HG02642 (cell line): ENCODE data around the gene MAPK11.

Experiments used
- ATAC-seq: cut with Tn5 transposase; IDR thresholded peaks from one replicate; pipeline ENCODE4 v1.9.1; 2021; ENCODE audit warnings: mild to moderate bottlenecking; ENCODE audit not compliant: unreplicated experiment, poor library complexity

Gene MAPK11

DNA sequence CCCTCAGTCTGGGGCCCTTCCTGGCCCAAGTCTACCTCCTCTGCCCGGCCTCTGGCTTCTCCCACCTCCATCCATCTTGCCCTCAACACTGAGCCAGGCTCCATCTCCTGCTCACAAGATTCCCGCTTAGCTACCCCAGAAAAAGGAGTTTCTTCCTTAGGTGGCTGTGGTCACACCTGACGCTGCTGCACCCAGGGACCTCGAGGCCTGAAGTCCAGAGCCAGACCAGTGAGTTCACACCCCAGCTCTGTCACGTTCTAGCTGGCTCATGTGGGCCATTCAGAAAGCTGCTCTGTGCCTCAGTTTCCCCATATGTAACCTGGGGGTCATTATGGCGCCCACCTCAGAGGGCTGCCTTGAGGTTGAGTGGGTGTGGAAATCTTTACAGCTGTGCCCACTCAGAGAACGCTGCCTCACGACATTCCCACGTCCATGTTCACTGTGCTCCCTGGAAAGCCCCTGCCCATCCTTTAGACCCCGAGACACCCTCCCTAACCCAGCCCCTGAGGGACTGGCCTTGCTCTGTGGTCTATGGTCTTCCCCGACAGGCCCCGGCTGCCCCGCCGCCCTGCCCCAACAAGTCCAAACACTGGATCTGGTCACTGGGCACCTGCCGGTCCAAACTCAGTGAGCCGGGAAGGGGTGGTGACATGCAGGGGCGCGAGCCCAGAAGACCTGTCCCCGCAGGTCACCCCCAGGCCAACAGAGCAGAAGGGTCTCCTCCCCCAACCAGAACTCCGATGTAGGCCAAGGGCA, 27.5 kb upstream of the MAPK11 start:
- no peak for ATAC-seq

DNA sequence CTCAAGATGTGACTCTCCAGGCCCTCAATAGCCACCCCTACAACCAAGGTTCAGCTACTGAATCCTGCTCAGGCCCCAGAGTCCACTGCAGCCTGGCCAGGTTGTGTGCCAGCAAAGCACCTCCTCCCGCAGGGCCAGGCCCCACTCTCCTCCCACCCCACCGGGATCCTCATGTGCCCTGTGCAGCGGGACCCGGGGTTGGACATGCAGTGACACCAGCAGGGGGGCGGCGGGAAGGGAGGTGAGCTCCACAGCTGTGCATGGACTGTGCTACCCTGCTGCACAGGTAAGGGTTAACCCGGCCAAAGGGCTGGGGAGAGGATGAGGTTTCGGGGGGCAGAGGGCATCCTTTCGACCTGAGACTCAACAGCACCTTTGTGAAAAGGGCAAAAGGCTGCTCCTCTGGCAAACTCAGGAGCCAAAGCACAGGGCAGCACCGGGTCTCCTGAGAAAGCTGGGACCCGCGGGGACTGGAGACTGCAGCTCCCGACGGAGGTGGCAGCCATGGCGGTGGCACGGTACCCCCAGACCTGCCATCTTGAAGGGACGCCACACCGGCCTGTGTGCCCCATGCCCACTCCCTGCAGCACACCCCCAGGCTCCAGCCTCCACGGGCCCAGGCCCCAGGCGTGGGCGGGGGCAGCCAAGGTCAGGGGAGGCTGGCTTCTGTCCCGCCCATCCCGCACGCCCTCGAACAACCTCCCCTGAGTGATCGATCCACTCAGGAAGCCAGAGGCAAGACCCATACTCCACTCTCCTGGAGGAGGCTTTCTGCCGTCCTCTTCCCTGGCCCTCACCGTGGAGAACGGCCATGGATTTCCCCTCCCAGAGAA, 26.7 kb upstream of the MAPK11 start:
- no peak for ATAC-seq

DNA sequence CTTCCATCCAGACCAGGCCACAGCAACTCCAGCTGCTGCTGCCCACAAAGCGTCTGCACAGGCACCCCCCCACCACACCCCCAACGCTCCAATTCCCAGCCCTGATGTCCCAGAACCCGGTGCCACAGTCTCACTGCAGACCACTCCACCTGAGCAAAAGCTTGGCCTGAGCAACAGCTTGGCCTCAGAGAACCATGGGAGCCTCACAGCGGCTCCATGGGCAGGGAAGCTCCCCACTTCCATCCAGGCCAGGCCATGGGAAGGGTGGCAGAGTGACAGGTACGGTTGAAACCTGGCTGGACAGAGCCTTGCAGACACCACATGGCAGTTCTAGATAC, 24.1 kb upstream of the MAPK11 start:
- no peak for ATAC-seq

- no peak for ATAC-seq
Measured at GRCh38 chr22:50293441-50294318, 23.5 kb upstream of the MAPK11 start.

DNA sequence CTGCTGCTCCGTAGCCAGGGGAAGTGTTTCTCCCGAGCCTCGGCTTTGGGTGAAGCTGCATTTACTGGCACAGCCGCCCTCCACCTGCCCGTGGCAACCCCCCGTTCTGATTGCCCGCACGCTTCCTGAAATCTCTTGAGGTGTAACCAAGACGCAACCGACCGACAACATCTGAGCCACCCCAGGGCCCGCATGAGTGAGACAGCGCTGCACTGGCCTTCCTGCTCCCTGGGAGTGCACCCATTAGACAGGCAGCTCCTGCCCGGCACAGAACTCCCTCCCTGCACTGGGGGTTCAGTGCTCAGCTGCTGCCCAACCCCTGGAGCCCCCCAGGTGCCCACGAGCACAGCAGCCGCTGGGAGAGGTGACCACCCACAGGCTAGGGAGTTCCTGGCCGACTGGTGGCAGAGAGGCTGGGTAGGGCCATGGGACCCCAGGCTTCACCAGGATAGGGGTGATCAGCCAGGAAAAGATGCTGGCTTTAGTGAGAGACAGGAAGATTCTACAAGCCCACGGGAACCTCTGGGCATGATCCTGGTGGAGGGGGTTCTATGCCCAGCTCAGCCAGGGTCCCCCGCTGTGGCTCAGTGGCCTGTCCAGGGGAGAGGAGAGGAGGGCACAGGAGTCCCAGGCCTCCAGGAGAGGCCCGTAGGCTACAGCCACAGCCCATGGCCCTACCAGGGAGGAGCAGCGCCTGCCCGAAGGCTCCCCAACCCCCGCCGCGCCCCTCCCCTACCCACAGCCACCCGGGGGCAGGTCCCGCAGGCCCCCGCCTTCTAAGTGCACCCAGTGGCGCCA, 22.7 kb upstream of the MAPK11 start:
- ATAC-seq: no peak

DNA sequence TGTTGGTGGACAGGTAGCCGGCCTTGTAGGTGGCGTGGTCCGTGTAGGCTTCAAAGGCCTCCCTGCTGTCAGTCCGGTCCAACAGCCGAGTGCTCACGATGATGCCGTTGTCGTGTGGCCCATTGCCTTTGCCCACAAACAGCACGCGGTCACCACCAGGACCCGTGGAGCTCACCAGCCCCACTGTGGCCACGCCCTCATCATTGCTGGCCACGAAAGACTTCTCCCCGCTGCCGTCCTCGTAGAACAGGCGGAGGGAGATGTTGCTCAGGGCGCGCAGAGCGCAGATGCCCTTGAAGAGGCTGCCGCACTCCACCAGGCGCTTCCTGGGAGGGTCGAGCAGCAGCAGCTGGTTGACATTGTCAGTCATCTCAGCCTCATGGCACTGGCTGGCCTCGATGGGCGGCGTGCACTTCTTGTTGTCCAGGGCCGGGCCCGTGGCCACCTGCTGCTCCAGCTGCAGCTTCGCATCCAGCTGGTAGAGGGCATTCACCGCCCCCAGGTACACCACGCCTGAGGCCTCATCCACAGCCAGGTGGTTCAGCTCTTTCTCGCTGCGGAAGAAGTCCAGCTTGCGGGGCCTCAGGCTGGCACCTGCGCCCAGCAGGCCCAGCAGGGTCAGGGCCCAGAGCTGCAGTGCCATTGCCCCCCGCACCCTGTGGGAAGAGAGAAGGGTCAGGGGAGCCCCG, 19.9 kb upstream of the MAPK11 start:
- no peak for ATAC-seq

GRCh38 chr22:50289151-50289941, 19.2 kb upstream of the MAPK11 start:
- no peak for ATAC-seq

- no peak for ATAC-seq
Measured at GRCh38 chr22:50287731-50288130, 17.6 kb upstream of the MAPK11 start.

DNA sequence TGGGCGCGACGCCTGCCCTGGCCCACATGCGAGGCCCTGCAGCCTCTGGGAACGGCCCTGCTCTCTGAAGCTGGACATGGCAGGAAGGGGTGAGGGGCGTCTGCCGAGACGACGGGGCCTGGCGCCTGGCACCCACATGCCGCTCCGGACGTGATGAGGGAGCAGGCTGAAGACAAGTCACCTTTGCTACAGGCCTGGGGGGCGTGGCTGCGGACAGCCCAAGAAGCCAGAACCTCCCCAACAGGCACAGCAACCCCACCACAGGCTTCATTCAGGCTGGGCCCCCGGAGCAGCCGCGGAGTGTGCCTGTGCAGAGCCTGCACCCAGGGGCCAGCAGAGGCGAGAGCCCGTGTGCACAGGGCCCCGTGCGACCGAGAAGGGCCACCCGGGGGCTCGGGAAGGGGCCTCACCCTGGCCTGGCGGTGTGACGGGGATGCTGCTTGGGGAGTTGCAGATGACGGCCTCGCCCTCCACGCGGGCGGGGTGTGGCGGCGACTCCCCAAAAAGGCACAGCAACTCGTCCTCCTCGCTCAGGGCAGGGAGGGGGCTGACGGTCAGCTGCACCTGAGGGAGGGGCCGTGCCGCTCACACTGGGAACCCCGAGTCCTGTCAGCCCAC, 16.6 kb upstream of the MAPK11 start:
- ATAC-seq: no peak

DNA sequence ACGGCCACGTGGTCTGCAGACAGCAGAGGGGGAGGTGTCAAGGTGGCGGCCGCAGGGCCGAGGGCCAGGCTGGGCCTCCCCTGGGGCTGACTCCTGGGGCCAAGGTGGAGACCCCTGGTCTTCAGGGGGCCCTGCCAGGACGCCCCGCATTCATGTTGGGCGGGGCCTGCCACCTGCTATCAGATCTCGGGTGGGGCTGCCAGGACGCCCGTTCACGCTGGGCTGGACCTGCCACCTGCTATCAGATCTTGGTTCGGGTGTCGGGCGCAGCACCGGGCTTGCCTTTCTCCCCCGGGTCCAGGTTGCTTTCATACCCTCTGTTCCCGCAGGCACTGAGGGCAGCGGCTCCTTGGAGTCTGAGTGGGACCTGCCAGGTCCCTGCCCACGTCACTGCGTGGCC, 16.1 kb upstream of the MAPK11 start:
- no peak for ATAC-seq

GRCh38 chr22:50285568-50286229, 15.5 kb upstream of the MAPK11 start:
- no peak for ATAC-seq

DNA sequence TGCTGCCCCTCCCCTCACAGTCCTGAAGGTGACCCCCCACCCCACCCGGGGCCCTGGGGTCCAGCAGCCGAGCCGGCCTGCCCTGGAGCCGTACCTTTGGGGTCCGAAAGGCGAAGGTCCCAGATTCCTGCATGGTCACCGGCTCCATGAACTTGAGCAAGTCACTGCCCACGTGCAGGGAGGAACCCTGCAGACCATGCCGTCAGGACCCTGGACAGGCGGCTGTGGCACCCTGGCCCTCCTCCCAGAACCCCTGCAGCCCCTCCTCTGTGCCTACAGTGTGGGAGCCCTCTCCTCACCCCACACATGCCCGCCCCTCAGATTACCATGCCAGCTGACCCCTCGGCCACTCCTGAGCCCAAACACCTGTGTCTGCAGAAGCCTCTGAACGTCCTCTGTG, 14.3 kb upstream of the MAPK11 start:
- ATAC-seq: no peak

- ATAC-seq: no peak
Measured at GRCh38 chr22:50283821-50284220, 13.6 kb upstream of the MAPK11 start.

- ATAC-seq: no peak
Measured at GRCh38 chr22:50282361-50283155, 12.4 kb upstream of the MAPK11 start.

GRCh38 chr22:50281957-50282356, 11.8 kb upstream of the MAPK11 start:
- no peak for ATAC-seq

- no peak for ATAC-seq
Measured at GRCh38 chr22:50281384-50281760, 11.2 kb upstream of the MAPK11 start.
